Measurements from ENCODE around the gene BBS7.
A peak's percentile ranks its signal among the peaks of the same experiment; 100 is the strongest.

BBS7 gene

DNA sequence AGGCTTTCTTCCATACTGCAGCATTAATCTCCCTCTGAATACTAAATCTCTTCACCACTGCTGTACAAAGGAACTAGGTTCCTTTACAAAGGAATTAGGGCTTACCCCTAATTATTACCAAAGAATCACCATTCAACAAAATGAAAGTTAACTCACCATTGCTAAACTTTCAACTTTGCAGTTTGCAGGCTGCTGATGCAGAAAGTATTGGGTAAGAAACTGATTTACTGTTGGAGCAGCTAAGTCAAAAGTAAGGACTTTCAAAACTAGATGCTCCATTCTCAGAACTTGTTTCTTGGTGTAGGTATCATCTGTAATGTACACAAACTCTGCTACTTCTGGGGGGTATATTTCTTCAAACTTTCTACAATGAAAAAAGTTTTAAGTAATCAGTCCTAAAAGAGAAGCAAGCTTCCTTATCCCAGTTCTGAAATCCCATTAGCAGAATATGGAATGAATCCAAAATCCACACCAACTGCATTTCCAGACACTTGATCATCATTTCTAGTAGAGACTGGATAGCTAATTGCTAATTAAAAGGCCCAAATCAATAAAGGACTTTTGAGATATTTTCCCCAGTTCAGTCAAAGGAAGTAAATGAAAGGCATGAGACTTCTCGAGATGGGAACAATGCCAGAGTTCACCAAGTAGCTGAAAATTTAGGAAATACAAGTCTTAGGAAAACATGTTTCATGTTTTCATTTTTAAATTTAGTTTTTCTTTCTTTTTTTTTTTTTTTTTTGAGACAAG is 50.9 kb downstream of the BBS7 start:
- TF ChIP-seq POLR2A (IDR thresholded peaks at IDR 0.05; ENCODE audit: low read depth, low read length) = no peak
- DNase-seq (ENCODE audit: insufficient read length, low spot score) = no peak
- FAIRE-seq = no peak

DNA sequence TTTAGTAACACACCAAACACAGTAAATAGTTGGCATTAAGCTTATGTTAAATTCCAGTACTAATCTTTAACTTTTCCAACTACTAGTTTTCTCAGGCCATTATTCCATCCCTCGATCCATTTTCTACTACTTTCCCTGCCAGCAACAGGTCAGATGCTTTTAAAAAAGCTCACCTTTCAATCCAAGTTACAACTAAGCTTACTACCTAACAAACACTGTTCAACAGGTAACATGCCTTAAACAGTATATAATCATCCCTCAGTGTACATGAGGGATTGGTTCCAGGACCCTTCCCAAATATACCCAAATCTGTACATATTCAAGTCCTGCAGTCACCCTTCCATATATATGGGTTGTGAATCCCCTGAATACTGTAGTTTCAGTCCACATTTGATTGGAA is 52.1 kb downstream of the BBS7 start:
- TF ChIP-seq POLR2A (IDR thresholded peaks at IDR 0.05; ENCODE audit: low read depth, low read length) = no peak
- DNase-seq (ENCODE audit: insufficient read length, low spot score) = no peak
- FAIRE-seq = no peak

DNA sequence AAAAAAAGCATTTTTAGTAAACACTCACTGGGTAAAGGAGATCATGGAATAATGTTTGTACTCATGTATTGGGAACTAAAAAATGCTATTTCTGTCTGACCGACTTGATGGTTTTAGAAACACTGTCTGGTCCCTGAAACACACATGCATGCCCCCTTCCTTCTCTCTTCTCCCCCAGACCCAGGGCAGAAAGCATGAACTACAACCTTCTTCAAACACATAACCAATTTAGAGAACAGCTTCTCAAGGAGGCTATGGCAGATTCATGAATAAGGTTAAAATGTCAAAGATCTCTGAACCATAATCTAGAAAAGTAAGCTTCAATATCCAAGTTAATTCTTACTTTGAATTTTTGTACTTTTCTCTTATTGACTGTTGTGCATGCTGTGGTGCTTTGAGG is 52.6 kb downstream of the BBS7 start:
- FAIRE-seq = no peak
- DNase-seq (ENCODE audit: insufficient read length, low spot score) = no peak
- no peak for TF ChIP-seq POLR2A (IDR thresholded peaks at IDR 0.05; ENCODE audit: low read depth, low read length)

DNA sequence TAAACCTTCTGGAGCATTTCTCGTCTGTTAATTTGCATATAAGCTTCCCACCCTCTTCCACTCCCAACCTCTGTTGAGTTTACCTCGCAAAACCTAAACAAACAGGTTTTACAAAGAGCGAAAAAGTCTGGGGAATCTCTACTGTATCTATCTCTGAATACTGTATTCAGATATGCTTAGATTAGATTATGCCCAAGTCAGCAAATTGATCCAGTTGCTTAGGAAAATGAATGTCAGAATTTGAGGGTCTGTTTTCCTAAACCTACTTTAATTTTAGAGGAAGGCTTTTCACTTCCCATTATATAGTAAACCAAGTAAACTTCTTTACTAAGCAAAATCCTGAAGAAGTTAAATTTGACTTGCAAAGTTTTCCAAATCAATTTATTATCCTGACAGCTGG is 53.3 kb downstream of the BBS7 start:
- TF ChIP-seq POLR2A (IDR thresholded peaks at IDR 0.05; ENCODE audit: low read depth, low read length) = no peak
- DNase-seq (ENCODE audit: insufficient read length, low spot score) (no peak), FAIRE-seq (no peak)

DNA sequence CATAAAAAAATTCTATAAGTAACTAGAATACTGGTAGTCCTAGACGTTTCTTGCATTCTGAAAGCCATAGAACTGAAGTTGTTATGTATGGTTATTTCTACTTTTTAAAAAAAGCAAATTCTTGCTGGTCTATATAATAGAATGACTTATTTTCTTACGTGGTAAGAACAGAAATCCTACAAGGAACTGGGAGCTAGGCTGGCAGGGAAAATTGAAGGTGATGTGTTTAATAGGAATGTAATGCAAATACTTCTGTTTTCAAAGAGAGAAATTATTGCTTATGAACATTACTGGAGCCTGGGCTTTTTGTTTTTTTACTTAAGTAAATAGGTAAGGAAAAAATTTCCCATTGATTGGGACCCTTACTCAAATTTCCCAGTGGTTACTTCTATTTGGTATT is 55.5 kb downstream of the BBS7 start:
- FAIRE-seq (no peak), DNase-seq (ENCODE audit: insufficient read length, low spot score) (no peak)
- TF ChIP-seq POLR2A (IDR thresholded peaks at IDR 0.05; ENCODE audit: low read depth, low read length) = no peak

DNA sequence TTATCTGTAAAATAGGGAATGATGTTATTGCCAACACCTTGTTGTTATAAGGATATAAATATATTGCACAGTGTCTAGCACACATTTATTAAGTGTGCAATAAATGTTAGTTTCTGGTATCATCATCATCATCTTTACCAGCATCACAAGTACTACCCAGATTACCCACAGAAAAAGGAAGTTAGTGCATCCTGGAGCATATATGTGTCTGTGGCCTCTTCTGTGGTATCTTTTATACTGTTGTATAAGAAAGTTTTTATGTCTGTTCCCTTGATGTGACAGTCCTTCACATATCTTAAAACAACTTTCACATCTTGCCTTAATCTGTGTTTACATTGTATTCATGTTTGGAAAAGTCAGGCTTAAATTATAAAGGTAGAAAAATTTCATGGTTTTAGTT is 59.2 kb downstream of the BBS7 start:
- no peak for FAIRE-seq
- TF ChIP-seq POLR2A (IDR thresholded peaks at IDR 0.05; ENCODE audit: low read depth, low read length) = no peak
- no peak for DNase-seq (ENCODE audit: insufficient read length, low spot score)

DNA sequence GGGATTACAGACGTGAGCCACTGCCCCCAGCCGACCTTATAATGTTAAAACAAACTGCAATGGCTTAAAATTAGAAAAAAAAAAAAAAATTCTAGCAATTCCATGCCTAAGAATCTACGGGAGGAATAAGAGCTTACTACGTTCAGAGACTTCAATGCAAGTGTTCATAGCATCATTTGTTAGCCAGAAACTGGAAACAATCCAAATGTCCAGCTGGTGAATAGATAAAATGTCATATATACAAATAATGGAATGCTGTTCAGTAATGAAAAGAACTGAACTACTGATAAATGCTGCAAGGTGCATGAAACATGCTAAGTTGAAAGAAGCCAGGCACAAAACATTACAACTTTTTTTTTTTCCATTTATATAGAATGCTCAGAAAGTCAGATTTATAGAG is 63.9 kb downstream of the BBS7 start:
- DNase-seq (ENCODE audit: insufficient read length, low spot score) (no peak), FAIRE-seq (no peak)
- no peak for TF ChIP-seq POLR2A (IDR thresholded peaks at IDR 0.05; ENCODE audit: low read depth, low read length)

DNA sequence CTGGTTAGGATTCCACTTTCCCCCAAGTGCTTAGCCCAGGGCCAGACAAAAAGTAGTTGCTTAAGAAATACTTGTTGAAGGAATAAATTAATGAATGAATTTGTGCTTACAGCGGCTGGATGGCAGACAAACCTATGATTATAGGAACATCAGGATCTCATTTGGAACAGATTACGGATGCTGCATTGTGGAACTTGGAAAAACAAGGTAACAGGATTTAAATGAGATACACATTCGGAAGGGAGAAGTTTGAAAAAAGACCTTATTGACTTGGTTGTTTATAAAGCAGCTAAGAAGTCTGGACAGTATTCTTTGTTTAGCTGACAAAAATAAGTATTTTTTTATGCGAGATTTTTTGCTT is 68.6 kb downstream of the BBS7 start:
- no peak for FAIRE-seq
- no peak for DNase-seq (ENCODE audit: insufficient read length, low spot score)
- no peak for TF ChIP-seq POLR2A (IDR thresholded peaks at IDR 0.05; ENCODE audit: low read depth, low read length)

DNA sequence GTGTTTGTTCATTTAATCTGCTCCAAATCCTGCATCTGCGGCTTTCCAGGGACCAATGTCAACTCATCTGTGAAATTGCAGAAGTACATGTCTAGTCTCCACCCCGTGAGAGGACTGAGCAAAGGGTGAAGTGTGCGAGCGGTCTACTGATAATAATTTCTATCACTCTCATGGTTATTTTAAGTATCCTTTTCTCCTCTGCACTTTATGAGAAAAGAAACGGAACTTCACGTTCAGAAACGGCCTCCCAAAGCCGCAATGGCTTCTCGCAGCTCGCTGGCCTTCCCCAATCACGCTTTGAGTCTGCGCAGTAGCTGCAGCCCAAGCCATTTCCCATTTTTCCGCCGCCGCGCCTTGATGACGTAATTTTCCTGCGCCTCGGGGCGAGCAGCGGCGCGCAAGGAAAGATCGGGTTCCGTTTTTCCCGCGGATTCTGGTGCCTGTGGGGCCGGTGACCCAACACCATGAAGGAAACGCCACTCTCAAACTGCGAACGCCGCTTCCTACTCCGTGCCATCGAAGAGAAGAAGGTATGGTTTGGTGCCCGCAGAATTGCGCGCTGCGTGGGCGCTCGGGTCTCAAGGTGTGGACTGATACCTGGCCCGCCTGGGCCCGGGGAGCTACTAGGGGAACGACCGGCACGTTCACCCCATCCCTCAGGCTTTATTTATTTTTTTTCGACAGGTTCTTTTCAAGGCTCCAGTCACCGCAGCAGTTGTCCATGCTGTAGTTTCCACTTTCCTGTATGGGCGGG is 69.1 kb downstream of the BBS7 start, which contains the start of gene EXOSC9:
EXOSC9 (plus strand) TSS at position 363 of the 754 bp plus-strand sequence; CDS start at position 465, 102 bp downstream.
- peak; percentile 79 for TF ChIP-seq POLR2A (IDR thresholded peaks at IDR 0.05; ENCODE audit: low read depth, low read length)
- peak; percentile 69 for FAIRE-seq
- peak; percentile 31 for DNase-seq (ENCODE audit: insufficient read length, low spot score)

DNA sequence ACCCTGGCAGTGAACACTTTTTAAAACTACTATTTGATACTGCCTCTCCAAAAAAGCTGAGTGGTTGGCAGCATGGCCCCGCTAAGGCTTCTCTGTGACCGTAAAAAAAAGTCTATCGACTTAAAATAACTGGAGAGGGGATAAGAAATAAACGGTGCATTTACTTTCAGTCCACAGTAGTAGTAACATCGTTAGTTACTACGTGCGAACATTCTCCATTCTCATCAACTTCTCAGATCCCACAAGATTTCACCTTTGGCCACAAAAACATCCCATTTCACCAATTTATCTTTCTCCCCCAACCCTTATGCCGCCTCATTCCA is 69.7 kb downstream of the BBS7 start:
- no peak for DNase-seq (ENCODE audit: insufficient read length, low spot score)
- TF ChIP-seq POLR2A (IDR thresholded peaks at IDR 0.05; ENCODE audit: low read depth, low read length) = no peak
- no peak for FAIRE-seq

DNA sequence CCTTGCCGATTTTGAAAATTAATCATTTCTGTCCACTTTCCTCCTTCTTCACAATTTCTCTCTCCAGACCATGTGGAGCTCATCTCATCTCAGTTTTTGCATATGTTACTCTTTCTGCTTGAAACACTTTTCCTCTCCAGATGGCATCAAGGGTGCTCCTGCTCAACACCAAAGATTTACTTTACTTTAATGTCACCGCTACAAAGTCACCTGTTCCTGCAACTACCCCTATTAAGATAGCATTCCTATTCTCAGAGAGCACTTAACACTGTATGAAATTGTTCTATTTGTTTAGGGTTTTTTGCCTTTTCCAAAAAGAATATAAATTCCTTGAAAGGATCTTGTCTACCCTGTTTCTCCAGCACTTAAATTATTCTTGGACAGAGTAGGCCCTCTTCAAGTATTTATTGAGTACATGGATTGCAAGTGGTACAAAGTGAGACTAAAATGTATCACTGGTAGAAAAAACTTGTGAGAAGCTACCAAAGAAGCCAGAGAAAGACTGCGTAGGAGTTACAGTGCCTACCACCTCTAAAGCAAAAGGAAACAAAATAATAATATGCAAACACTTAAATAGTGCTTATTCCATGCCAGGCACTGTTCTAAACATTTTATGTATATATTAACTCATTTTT is 70.3 kb downstream of the BBS7 start:
- no peak for FAIRE-seq
- no peak for TF ChIP-seq POLR2A (IDR thresholded peaks at IDR 0.05; ENCODE audit: low read depth, low read length)
- no peak for DNase-seq (ENCODE audit: insufficient read length, low spot score)

DNA sequence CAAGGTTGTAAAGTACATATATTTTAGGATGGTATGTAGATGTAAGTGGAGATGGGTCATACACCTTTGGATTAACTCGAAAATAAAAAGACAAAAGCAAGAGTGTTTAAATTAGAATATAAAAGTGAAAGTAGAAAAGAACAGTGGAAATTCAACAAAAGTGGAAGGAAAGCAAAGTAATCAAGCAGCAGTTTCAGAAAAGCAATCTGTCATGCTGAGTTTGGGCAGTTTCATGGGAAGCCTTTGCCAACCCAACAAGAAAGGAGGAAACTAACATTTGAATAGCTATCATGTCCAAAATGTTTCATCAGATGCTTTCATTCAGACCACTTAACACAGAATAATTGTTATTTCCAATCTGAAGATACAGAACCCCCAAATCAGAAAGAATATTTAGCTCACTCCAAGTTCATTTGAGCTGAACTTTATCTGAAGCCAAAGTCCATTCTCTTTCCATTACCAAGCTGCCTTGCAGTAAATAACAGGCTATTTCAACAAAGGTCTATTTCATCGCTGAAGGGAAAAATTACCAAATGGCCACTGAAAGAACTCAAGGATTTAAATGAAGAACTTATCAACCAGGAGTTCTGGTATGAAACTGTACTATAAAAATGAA is 71.0 kb downstream of the BBS7 start:
- DNase-seq (ENCODE audit: insufficient read length, low spot score) (no peak), FAIRE-seq (no peak)
- no peak for TF ChIP-seq POLR2A (IDR thresholded peaks at IDR 0.05; ENCODE audit: low read depth, low read length)

DNA sequence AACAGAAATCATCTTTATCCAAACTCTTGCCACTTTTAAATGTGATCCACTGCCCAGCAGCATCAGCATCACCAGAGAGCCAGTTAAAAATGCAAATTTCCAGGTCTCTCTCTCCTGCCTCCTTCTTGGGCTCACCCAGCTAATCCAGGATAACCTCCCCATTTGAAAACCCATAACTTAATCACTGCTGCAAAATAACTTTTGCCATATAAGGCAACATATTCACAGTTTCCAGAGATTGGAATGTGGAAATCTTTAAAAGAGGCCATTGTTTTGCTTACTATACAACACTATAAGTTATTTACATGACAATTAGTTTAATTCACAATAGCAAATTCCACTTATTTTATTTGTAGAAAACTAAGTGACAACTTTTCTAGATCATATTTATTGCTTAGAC is 74.0 kb downstream of the BBS7 start:
- DNase-seq (ENCODE audit: insufficient read length, low spot score) = no peak

DNA sequence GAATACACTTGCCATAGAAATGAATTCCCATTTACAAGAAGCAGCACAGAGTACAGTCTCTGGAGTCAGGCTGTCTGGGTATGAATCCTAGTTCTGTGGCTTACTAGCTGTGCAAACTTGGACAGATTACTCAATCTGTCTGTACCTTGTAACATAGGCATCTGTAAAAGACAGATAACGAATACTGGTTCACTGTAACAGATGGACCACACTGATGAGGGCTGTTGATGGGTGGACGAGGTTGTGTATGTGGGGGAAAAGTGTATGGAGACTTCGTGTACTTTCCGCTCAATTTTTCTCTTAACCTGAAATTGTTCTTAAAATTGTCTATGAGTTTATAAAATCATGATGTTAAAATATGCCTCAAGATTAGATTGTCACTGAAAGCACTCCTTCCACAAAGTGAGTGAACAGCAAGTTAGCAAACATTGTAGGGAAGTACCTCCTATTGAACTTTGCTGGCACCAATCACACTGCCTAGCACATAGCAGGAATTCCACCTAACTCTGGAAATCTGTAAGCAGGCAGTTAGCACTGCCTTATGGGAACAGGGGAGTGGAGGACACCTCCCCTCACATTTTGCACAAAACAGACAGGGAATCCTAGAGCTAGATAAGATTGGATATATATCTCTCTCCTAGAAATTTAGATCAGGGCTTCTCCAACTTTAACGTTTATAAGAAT is 75.6 kb downstream of the BBS7 start:
- no peak for DNase-seq (ENCODE audit: insufficient read length, low spot score)
- no peak for FAIRE-seq
- TF ChIP-seq POLR2A (IDR thresholded peaks at IDR 0.05; ENCODE audit: low read depth, low read length) = no peak

More for the DNA sequence above, 74.0 kb downstream of the BBS7 start:
- no peak for TF ChIP-seq POLR2A (IDR thresholded peaks at IDR 0.05; ENCODE audit: low read depth, low read length)
- no peak for FAIRE-seq
